Activated naive CD4-positive, alpha-beta T cell treated with Interleukin-2 at 50 U/mL for 16 hours (primary cell): Measurements from ENCODE around the gene ZNF800.

Experiments used
- DNase-seq: peaks from one replicate; pipeline ENCODE4 v3.0.0-alpha.2; 2020

Gene ZNF800

GRCh38 chr7:127390817-127391590 lies 1.5 kb downstream of the ZNF800 start:
- DNase-seq: no peak

GRCh38 chr7:127390186-127390816 lies 2.2 kb downstream of the ZNF800 start:
- DNase-seq: no peak

- no peak for DNase-seq
These were observed 3.2 kb downstream of the ZNF800 start for GRCh38 chr7:127389321-127389720.

GRCh38 chr7:127387974-127388373 lies 4.5 kb downstream of the ZNF800 start:
- DNase-seq: no peak

- no peak for DNase-seq
These were observed 9.2 kb downstream of the ZNF800 start for GRCh38 chr7:127383123-127383835.

GRCh38 chr7:127382301-127383085 lies 10.0 kb downstream of the ZNF800 start:
- no peak for DNase-seq

- DNase-seq: no peak
These were observed 12.0 kb downstream of the ZNF800 start for GRCh38 chr7:127380479-127380878.

GRCh38 chr7:127379642-127380041 lies 12.9 kb downstream of the ZNF800 start:
- no peak for DNase-seq

- no peak for DNase-seq
These were observed 14.0 kb downstream of the ZNF800 start for GRCh38 chr7:127378537-127378936.

GRCh38 chr7:127377425-127377824 lies 15.1 kb downstream of the ZNF800 start:
- no peak for DNase-seq

GRCh38 chr7:127375631-127376030 lies 16.9 kb downstream of the ZNF800 start:
- no peak for DNase-seq

- DNase-seq: no peak
These were observed 24.8 kb downstream of the ZNF800 start for GRCh38 chr7:127367679-127368078.

- DNase-seq: no peak
These were observed 25.8 kb downstream of the ZNF800 start for GRCh38 chr7:127366680-127367079.

- DNase-seq: no peak
These were observed 26.6 kb downstream of the ZNF800 start for GRCh38 chr7:127365957-127366315.

- DNase-seq: no peak
These were observed 27.1 kb downstream of the ZNF800 start for GRCh38 chr7:127365164-127365956.

- DNase-seq: no peak
These were observed 30.0 kb downstream of the ZNF800 start for GRCh38 chr7:127362364-127363027.

GRCh38 chr7:127361736-127362135 lies 30.8 kb downstream of the ZNF800 start:
- no peak for DNase-seq

GRCh38 chr7:127359011-127359410 lies 33.5 kb downstream of the ZNF800 start:
- DNase-seq: no peak

- no peak for DNase-seq
These were observed 38.6 kb downstream of the ZNF800 start for GRCh38 chr7:127353897-127354296.

- no peak for DNase-seq
These were observed 41.9 kb downstream of the ZNF800 start for GRCh38 chr7:127350586-127350985.

- no peak for DNase-seq
These were observed 42.6 kb downstream of the ZNF800 start for GRCh38 chr7:127349881-127350280.

GRCh38 chr7:127348247-127348631 lies 44.3 kb downstream of the ZNF800 start:
- no peak for DNase-seq
